GM18861 (cell line): ENCODE results near the gene GCK.
A peak's percentile ranks its signal among the peaks of the same experiment; 100 is the strongest.
"Not testable (repeated sequence)": the region's sequence is repeated elsewhere in the genome, so short reads cannot be mapped to it uniquely, and the experiment has no call there.

Experiments
- ATAC-seq: cut with Tn5 transposase; IDR thresholded peaks from one replicate; pipeline ENCODE4 v1.9.1; 2021; ENCODE audit not compliant: unreplicated experiment

GCK gene

GRCh38 chr7:44144968-44145478 is 44.2 kb downstream of the GCK start:
- ATAC-seq, result no peak

GRCh38 chr7:44144426-44144967 is 44.7 kb downstream of the GCK start:
- no peak for ATAC-seq

GRCh38 chr7:44143646-44144250 is 45.5 kb downstream of the GCK start:
- ATAC-seq, result no peak

- no peak for ATAC-seq
These were observed 47.2 kb downstream of the GCK start for GRCh38 chr7:44142028-44142427.

GRCh38 chr7:44141221-44141850 is 47.9 kb downstream of the GCK start, which contains the start of gene MYL7:
MYL7 (minus strand) TSS chr7:44141332; CDS start chr7:44141305, 27 bp downstream.
- no peak for ATAC-seq

GRCh38 chr7:44140341-44140740 is 48.9 kb downstream of the GCK start:
- ATAC-seq, result no peak

GRCh38 chr7:44139311-44140010 is 49.8 kb downstream of the GCK start:
- ATAC-seq, result no peak

- no peak for ATAC-seq
These were observed 50.5 kb downstream of the GCK start for GRCh38 chr7:44138698-44139097.

GRCh38 chr7:44136731-44137130 is 52.5 kb downstream of the GCK start:
- ATAC-seq, result no peak

- no peak for ATAC-seq
These were observed 54.2 kb downstream of the GCK start for GRCh38 chr7:44134943-44135628.

- ATAC-seq, result no peak
These were observed 55.9 kb downstream of the GCK start for GRCh38 chr7:44133295-44133694.

- no peak for ATAC-seq
These were observed 57.2 kb downstream of the GCK start for GRCh38 chr7:44132039-44132438.

- no peak for ATAC-seq
These were observed 57.8 kb downstream of the GCK start for GRCh38 chr7:44131173-44132029.

GRCh38 chr7:44128721-44129582 is 60.3 kb downstream of the GCK start:
- no peak for ATAC-seq

GRCh38 chr7:44127161-44127560 is 62.1 kb downstream of the GCK start:
- ATAC-seq, result no peak

GRCh38 chr7:44126574-44126973 is 62.7 kb downstream of the GCK start:
- ATAC-seq, result not testable (repeated sequence)

- no peak for ATAC-seq
These were observed 64.4 kb downstream of the GCK start for GRCh38 chr7:44124822-44125202.

- ATAC-seq, result peak; percentile 96
These were observed 65.8 kb downstream of the GCK start, which contains the start of gene POLD2 for GRCh38 chr7:44123190-44124003. POLD2 (minus strand) TSS chr7:44123548; CDS start chr7:44122053, 1,495 bp downstream.
